GM12878 (cell line): ENCODE measurements around the gene ZNF334. TPM values are rescaled to one million over a fixed set of nuclear protein-coding genes. Genes with fewer than 3 reads are reported as not detected.

Experiments used
- ATAC-seq: fragments of 200-7000 bp; cut with Tn5 transposase; 3 replicates; pipeline ENCODE4 v1.9.1; 2020; ENCODE audit warnings: mild to moderate bottlenecking, moderate library complexity
- BruUV-seq: library from RNA; stranded (reverse); fragments of 400-500 nt; replicated peaks from 2 replicates; lab custom pipeline; 2021; lab: Mats Ljungman, UMichigan
- CTCF ChIA-PET: fragments of 300-600 bp; sonication (Branson Sonifier 250); formaldehyde crosslinking; extraction: SDS; loops from one replicate; lab custom pipeline; 2021; ENCODE audit warnings: inconsistent platforms; lab: Yijun Ruan, JAX
- POLR2A ChIA-PET: fragments of 350-600 bp; formaldehyde crosslinking; extraction: SDS; loops from one replicate; lab custom pipeline; 2021; ENCODE audit warnings: inconsistent platforms; lab: Charles Lee
- RAD21 ChIA-PET: fragments of 300-600 bp; sonication (Branson Sonifier 250); formaldehyde crosslinking; loops from one replicate; lab custom pipeline; 2023; ENCODE audit warnings: antibody characterized with exemption; ENCODE audit not compliant: unreplicated experiment; lab: Charles Lee
- SMC1A ChIA-PET: fragments of 300-600 bp; sonication (Branson Sonifier 250); formaldehyde crosslinking; loops from one replicate; lab custom pipeline; 2023; ENCODE audit not compliant: unreplicated experiment, uncharacterized antibody; lab: Charles Lee
- DNase-seq: peaks from one replicate; pipeline ENCODE4 v3.0.0-alpha.2; 2011; ENCODE audit warnings: low read depth, low spot score
- FAIRE-seq: peaks from 3 replicates; lab custom pipeline; 2011; peaks lifted over from hg19 to GRCh38; lab: Jason Lieb, UNC
- H2AFZ ChIP-seq: 2 replicates; pipeline ENCODE4 v1.6.0; 2011; ENCODE audit warnings: low read depth, low read length, control low read depth; ENCODE audit not compliant: control insufficient read depth
- H3K27ac ChIP-seq: 2 replicates; pipeline ENCODE4 v1.5.1; 2011; ENCODE audit warnings: control low read depth; ENCODE audit not compliant: control insufficient read depth, insufficient read depth
- H3K27me3 ChIP-seq, 2 experiments: replicated peaks in 1 of 2; 2 replicates each; pipeline versions ENCODE4 v1.6.0 to v1.6.1; 2011; ENCODE audit warnings: low read length in 1 of 2; ENCODE audit not compliant: control insufficient read depth in 2 of 2, insufficient read depth in 2 of 2
- H3K36me3 ChIP-seq, 2 experiments: 2 replicates each; pipeline ENCODE4 v1.5.1; 2011; ENCODE audit warnings: low read length in 1 of 2; ENCODE audit not compliant: control insufficient read depth in 2 of 2, insufficient read depth in 2 of 2
- H3K4me1 ChIP-seq: 2 replicates; pipeline ENCODE4 v1.6.1; 2011; ENCODE audit warnings: mild to moderate bottlenecking, low read length, moderate library complexity, mixed read lengths; ENCODE audit not compliant: control insufficient read depth, insufficient read depth
- H3K4me2 ChIP-seq: 2 replicates; pipeline ENCODE4 v1.6.0; 2011; ENCODE audit warnings: control low read depth; ENCODE audit not compliant: control insufficient read depth, insufficient read depth
- H3K4me3 ChIP-seq: fragments of 200-600 bp; sonication (generic); 2 replicates; pipeline ENCODE4 v1.5.1; 2016
- H3K79me2 ChIP-seq: 2 replicates; pipeline ENCODE4 v1.6.0; 2011; ENCODE audit warnings: low read length; ENCODE audit not compliant: control insufficient read depth, insufficient read depth
- H3K9ac ChIP-seq: 2 replicates; pipeline ENCODE4 v1.8.0; 2011; ENCODE audit warnings: low read length, control low read depth, mixed read lengths; ENCODE audit not compliant: control insufficient read depth, insufficient read depth
- H3K9me3 ChIP-seq: replicated peaks from 3 replicates; pipeline ENCODE4 v1.5.1; 2011; ENCODE audit warnings: mild to moderate bottlenecking, low read length; ENCODE audit not compliant: control insufficient read depth, insufficient read depth
- H4K20me1 ChIP-seq: 2 replicates; pipeline ENCODE4 v1.6.0; 2011; ENCODE audit not compliant: control insufficient read depth, insufficient read depth
- CBX5 ChIP-seq: sonication (generic); IDR thresholded peaks from 2 replicates; pipeline ENCODE4 v1.6.1; 2016; ENCODE audit warnings: low read depth, moderate library complexity, mild to moderate bottlenecking, inconsistent platforms
- EP300 ChIP-seq, 2 experiments: fragments of 150-350 bp in 1 of 2; IDR thresholded peaks; 2 replicates each; pipeline ENCODE4 v1.6.1; 2011 to 2012; ENCODE audit warnings: low read depth in 2 of 2, low read length in 2 of 2, borderline replicate concordance in 1 of 2, improper control_type of control experiment in 1 of 2, inconsistent platforms in 1 of 2; ENCODE audit not compliant: control insufficient read depth in 1 of 2
- GATAD2B ChIP-seq: fragments of 450-650 bp; conservative IDR thresholded peaks from 2 replicates; pipeline ENCODE4 v1.6.1; 2017; ENCODE audit warnings: low read depth, mild to moderate bottlenecking, moderate library complexity
- HDAC6 ChIP-seq: fragments of 200-600 bp; sonication (generic); IDR thresholded peaks from one replicate; pipeline ENCODE4 v1.8.0; 2017; ENCODE audit warnings: antibody characterized with exemption; ENCODE audit not compliant: unreplicated experiment
- IKZF2 ChIP-seq, 2 experiments: fragments of 450-650 bp; IDR thresholded peaks; 2 replicates each; pipeline ENCODE4 v1.6.1; 2017; ENCODE audit warnings: mild to moderate bottlenecking in 2 of 2, moderate library complexity in 2 of 2
- KAT2A ChIP-seq: conservative IDR thresholded peaks from 2 replicates; pipeline ENCODE4 v1.6.1; 2011; ENCODE audit warnings: low read depth, low read length; ENCODE audit not compliant: control insufficient read depth
- NFXL1 ChIP-seq: fragments of 450-650 bp; IDR thresholded peaks from 2 replicates; pipeline ENCODE4 v1.6.1; 2017; ENCODE audit warnings: antibody characterized with exemption, mild to moderate bottlenecking, borderline replicate concordance
- NFYA ChIP-seq: IDR thresholded peaks from 2 replicates; pipeline ENCODE4 v1.6.1; 2011; ENCODE audit warnings: low read depth, mild to moderate bottlenecking, low read length, improper control_type of control experiment, borderline replicate concordance
- RAD51 ChIP-seq: fragments of 450-650 bp; IDR thresholded peaks from 2 replicates; pipeline ENCODE4 v1.6.1; 2016; ENCODE audit warnings: moderate library complexity, mild to moderate bottlenecking, inconsistent platforms
- STAT1 ChIP-seq: fragments of 450-650 bp; conservative IDR thresholded peaks from 2 replicates; pipeline ENCODE4 v1.6.1; 2014; ENCODE audit warnings: antibody characterized with exemption, mild to moderate bottlenecking
- TARDBP ChIP-seq: IDR thresholded peaks from 2 replicates; pipeline ENCODE4 v1.6.1; 2016; ENCODE audit warnings: borderline replicate concordance
- ZNF622 ChIP-seq: fragments of 450-650 bp; IDR thresholded peaks from 2 replicates; pipeline ENCODE4 v1.6.1; 2017; ENCODE audit warnings: mild to moderate bottlenecking, inconsistent platforms
- ZSCAN29 ChIP-seq: fragments of 450-650 bp; IDR thresholded peaks from 2 replicates; pipeline ENCODE4 v1.6.1; 2017; ENCODE audit warnings: mild to moderate bottlenecking, moderate library complexity
- WGBS: methylation state at CpG from one replicate; pipeline ENCODE4 v1.1.6; 2016; ENCODE audit warnings: low lambda C conversion rate; ENCODE audit not compliant: insufficient replicate concordance, insufficient coverage; ENCODE audit errors: missing lambda C conversion rate; 5-methylcytosine and 5-hydroxymethylcytosine counted together
- in situ Hi-C: fragments of 300-500 bp; cut with MboI; formaldehyde crosslinking; loops from 9 replicates; pipeline ENCODE4 v1.14.3; 2018; ENCODE audit warnings: mixed read lengths
- intact Hi-C: fragments of 100-400 bp; cut with micrococcal nuclease; formaldehyde crosslinking; loops from one replicate; pipeline ENCODE4 v1.14.2; 2022; ENCODE audit not compliant: unreplicated experiment
- polyA plus RNA-seq, 11 experiments: library from polyadenylated mRNA; depleted of rRNA in 4 of 11; unstranded in 6 of 11; stranded (reverse) in 5 of 11; fragments of >200 nt; fragmentation: Nextera tagmentation in 4 of 11; fragmentation: Illumina TruSeq in 1 of 11; extraction: Ambion mirVana in 4 of 11; extraction: Trizol in 1 of 11; gene quantifications; 1 replicate in 1 of 11; 2 replicates in 10 of 11; pipeline versions ENCODE4 v1.2.1 to v1.2.3, GENCODE V29; 2011 to 2016; ENCODE audit warnings: inconsistent platforms in 2 of 11, missing spikeins in 2 of 11, low read depth in 1 of 11
- total RNA-seq, 4 experiments: library from RNA; depleted of rRNA in 3 of 4; stranded (reverse); fragments of >200 nt in 3 of 4; fragmentation: Illumina TruSeq in 1 of 4; extraction: Trizol in 1 of 4; gene quantifications; 2 replicates each; pipeline versions ENCODE4 v1.2.1 to v1.2.3, GENCODE V29; 2013 to 2021

ZNF334 gene
- total and polyA plus RNA-seq, 10 of the 15 experiments (the other 5 are each of a cell fraction or from before 2014, with no cell fraction given) = 0.08 to 2.0 (median 1.2) TPM

- POLR2A ChIA-PET = no interaction called here
- CTCF ChIA-PET = no interaction called here
Observed at GRCh38 chr20:46501961-46502360, 11.4 kb downstream of the ZNF334 start.

GRCh38 chr20:46501337-46501942, 11.9 kb downstream of the ZNF334 start:
- ChIA-PET CTCF (no interaction called here), RAD21 (no interaction called here), POLR2A (no interaction called here), SMC1A (no interaction called here)
- Histone ChIP-seq H3K4me1 (no peaks in the 10 kb centered on the region), H3K4me3 (no peak overlapping the region), H3K27ac (no peak overlapping the region), H3K9me3 (peaks cover 13% of the 10 kb centered on the region), H4K20me1 (no peaks in the 10 kb centered on the region), H2AFZ (no peak overlapping the region), H3K36me3 (no peaks in the 10 kb centered on the region), H3K9ac (no peak overlapping the region), H3K79me2 (no peaks in the 10 kb centered on the region), H3K4me2 (no peak overlapping the region), H3K27me3 (no peaks in the 10 kb centered on the region; a peak in 1 of 4 replicates)
- DNase-seq (no peak), FAIRE-seq (no peak), ATAC-seq (no peak)
- intact Hi-C loops = no loop called here
- WGBS = 32% methylated on average over 5 of the region's 5 CpGs
- TF ChIP-seq EP300 (IDR thresholded peaks at IDR 0.05; ENCODE audit: borderline replicate concordance in 1 of 2, control insufficient read depth in 1 of 2, low read depth in 2 of 2, low read length in 2 of 2) (no peak), TARDBP (no peak), IKZF2 (IDR thresholded peaks at IDR 0.05) (no peak), RAD51 (no peak), ZNF622 (no peak), NFYA (no peak), CBX5 (no peak), ZSCAN29 (no peak)
- BruUV-seq = no TSS peak
- in situ Hi-C loops = no loop called here

More at GRCh38 chr20:46501961-46502360, 11.4 kb downstream of the ZNF334 start:
- Histone ChIP-seq H3K36me3 (no peaks in the 10 kb centered on the region), H3K9me3 (peaks cover 13% of the 10 kb centered on the region), H3K79me2 (no peaks in the 10 kb centered on the region)
- SMC1A ChIA-PET = no interaction called here
- TF ChIP-seq GATAD2B (no peak), NFXL1 (no peak), STAT1 (no peak), HDAC6 (no peak), KAT2A (no peak)
- TF ChIP-seq, all 136 proteins: peak for 0
- intact Hi-C loops = no loop called here
- no peak for ATAC-seq
- in situ Hi-C loops = no loop called here
- no peak for FAIRE-seq
- Histone ChIP-seq H3K4me1 (no peaks in the 10 kb centered on the region), H3K27ac (no peak overlapping the region), H2AFZ (no peak overlapping the region), H3K4me3 (no peak overlapping the region), H4K20me1 (no peaks in the 10 kb centered on the region), H3K27me3 (no peaks in the 10 kb centered on the region; a peak in 1 of 4 replicates), H3K4me2 (no peak overlapping the region), H3K9ac (no peak overlapping the region)
- no TSS peak for BruUV-seq
- 28% methylated on average over 6 of the region's 6 CpGs for WGBS
- RAD21 ChIA-PET = no interaction called here
- DNase-seq = no peak
